ENCODE results near the gene C19orf85.
A peak's percentile ranks its signal among the peaks of the same experiment; 100 is the strongest.
"Not testable (repeated sequence)": the region's sequence is repeated elsewhere in the genome, so short reads cannot be mapped to it uniquely, and the experiment has no call there.

The C19orf85 gene

GRCh38 chr19:55449469-55449868 lies 15.1 kb downstream of the C19orf85 start:
- Histone ChIP-seq H3K36me3 (ENCODE audit: low read depth) (no peaks in the 10 kb centered on the region), H3K27ac (ENCODE audit: poor library complexity, severe bottlenecking) (no peak overlapping the region), H3K4me1 (ENCODE audit: insufficient read depth, poor library complexity, severe bottlenecking) (peaks cover 4% of the 10 kb centered on the region), H3K9me3 (ENCODE audit: severe bottlenecking) (no peaks in the 10 kb centered on the region), H3K27me3 (ENCODE audit: insufficient read depth, poor library complexity, severe bottlenecking) (peaks cover 25% of the 10 kb centered on the region), H3K4me3 (ENCODE audit: severe bottlenecking) (no peak overlapping the region)
- DNase-seq (ENCODE audit: low spot score) = no peak
- no peak for ATAC-seq (ENCODE audit: low read depth)
- TF ChIP-seq CTCF (IDR thresholded peaks at IDR 0.05; ENCODE audit: poor library complexity, severe bottlenecking) = no peak

GRCh38 chr19:55448175-55448490 lies 16.4 kb downstream of the C19orf85 start:
- not testable (repeated sequence) for H3K9me3 ChIP-seq (ENCODE audit: severe bottlenecking); DNase-seq (ENCODE audit: low spot score); ATAC-seq (ENCODE audit: low read depth); H3K27ac ChIP-seq (ENCODE audit: poor library complexity, severe bottlenecking); H3K36me3 ChIP-seq (ENCODE audit: low read depth); H3K4me3 ChIP-seq (ENCODE audit: severe bottlenecking); H3K4me1 ChIP-seq (ENCODE audit: insufficient read depth, poor library complexity, severe bottlenecking)
- peaks cover 38% of the 10 kb centered on the region for H3K27me3 ChIP-seq (ENCODE audit: insufficient read depth, poor library complexity, severe bottlenecking)

- peaks cover 4% of the 10 kb centered on the region for H3K4me1 ChIP-seq (ENCODE audit: insufficient read depth, poor library complexity, severe bottlenecking)
- no peak for TF ChIP-seq CTCF (IDR thresholded peaks at IDR 0.05; ENCODE audit: poor library complexity, severe bottlenecking)
- no peaks in the 10 kb centered on the region for H3K9me3 ChIP-seq (ENCODE audit: severe bottlenecking)
- no peaks in the 10 kb centered on the region for H3K36me3 ChIP-seq (ENCODE audit: low read depth)
- peaks cover 42% of the 10 kb centered on the region for H3K27me3 ChIP-seq (ENCODE audit: insufficient read depth, poor library complexity, severe bottlenecking)
- DNase-seq (ENCODE audit: low spot score) (peak; percentile 81), ATAC-seq (ENCODE audit: low read depth) (peak; percentile 80)
- no peak overlapping the region for H3K4me3 ChIP-seq (ENCODE audit: severe bottlenecking)
- H3K27ac ChIP-seq (ENCODE audit: poor library complexity, severe bottlenecking) = no peak overlapping the region
These were observed 17.0 kb downstream of the C19orf85 start for GRCh38 chr19:55447421-55448174.

GRCh38 chr19:55446060-55446459 lies 18.5 kb downstream of the C19orf85 start:
- H3K27ac ChIP-seq (ENCODE audit: poor library complexity, severe bottlenecking) = no peak overlapping the region
- no peaks in the 10 kb centered on the region for H3K9me3 ChIP-seq (ENCODE audit: severe bottlenecking)
- H3K36me3 ChIP-seq (ENCODE audit: low read depth) = no peaks in the 10 kb centered on the region
- TF ChIP-seq CTCF (IDR thresholded peaks at IDR 0.05; ENCODE audit: poor library complexity, severe bottlenecking) = no peak
- peak; percentile 76 for DNase-seq (ENCODE audit: low spot score)
- H3K4me3 ChIP-seq (ENCODE audit: severe bottlenecking) = no peak overlapping the region
- peaks cover 4% of the 10 kb centered on the region for H3K4me1 ChIP-seq (ENCODE audit: insufficient read depth, poor library complexity, severe bottlenecking)
- ATAC-seq (ENCODE audit: low read depth) = peak; percentile 64
- H3K27me3 ChIP-seq (ENCODE audit: insufficient read depth, poor library complexity, severe bottlenecking) = peaks cover 41% of the 10 kb centered on the region

- H3K4me1 ChIP-seq (ENCODE audit: insufficient read depth, poor library complexity, severe bottlenecking) = peaks cover 4% of the 10 kb centered on the region
- H3K27ac ChIP-seq (ENCODE audit: poor library complexity, severe bottlenecking) = no peak overlapping the region
- peaks cover 46% of the 10 kb centered on the region for H3K27me3 ChIP-seq (ENCODE audit: insufficient read depth, poor library complexity, severe bottlenecking)
- no peak for TF ChIP-seq CTCF (IDR thresholded peaks at IDR 0.05; ENCODE audit: poor library complexity, severe bottlenecking)
- no peak for ATAC-seq (ENCODE audit: low read depth)
- no peaks in the 10 kb centered on the region for H3K9me3 ChIP-seq (ENCODE audit: severe bottlenecking)
- H3K4me3 ChIP-seq (ENCODE audit: severe bottlenecking) = no peak overlapping the region
- DNase-seq (ENCODE audit: low spot score) = no peak
- no peaks in the 10 kb centered on the region for H3K36me3 ChIP-seq (ENCODE audit: low read depth)
These were observed 19.9 kb downstream of the C19orf85 start for GRCh38 chr19:55444646-55445045.
